ENCODE data around the gene SLC66A2.

The SLC66A2 gene

GRCh38 chr18:79949697-79950487, 1.6 kb downstream of the SLC66A2 start:
- no peak for DNase-seq

- no peak for DNase-seq
These were observed 2.6 kb downstream of the SLC66A2 start for GRCh38 chr18:79948719-79949411.

DNA sequence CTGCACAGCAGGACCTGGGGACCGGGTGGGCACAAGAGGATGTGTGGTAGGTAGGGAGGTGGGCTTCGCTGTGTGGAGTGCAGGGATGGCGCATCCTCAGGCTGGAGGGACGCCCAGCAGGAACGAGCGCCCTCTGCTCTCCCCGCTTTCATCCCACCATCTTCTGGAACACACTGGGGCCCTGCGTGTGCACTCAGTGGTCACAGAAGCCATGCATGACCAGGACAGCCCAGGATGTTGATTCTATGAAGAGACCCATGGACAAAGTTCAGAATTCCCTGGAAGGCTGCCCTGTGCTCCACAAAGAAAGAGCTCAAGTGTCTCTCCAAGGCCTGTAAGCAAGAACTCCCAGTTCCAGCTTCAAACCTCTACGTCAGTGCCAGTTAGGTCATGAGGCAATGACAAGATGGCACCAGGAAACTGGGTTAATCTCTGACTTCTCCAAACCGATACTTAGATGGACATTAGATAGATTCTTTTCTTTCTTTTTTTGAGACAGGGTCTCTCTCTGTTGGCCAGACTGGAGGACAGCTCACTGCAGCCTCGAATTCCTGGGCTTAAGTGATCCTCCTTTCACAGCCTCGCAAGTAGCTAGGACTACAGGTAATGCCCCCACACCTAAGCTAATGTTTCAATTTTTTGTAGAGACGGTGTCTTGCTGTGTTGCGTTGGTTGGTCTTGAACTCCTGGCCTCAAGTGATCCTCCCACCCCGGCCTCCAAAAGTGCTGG, 3.4 kb downstream of the SLC66A2 start:
- DNase-seq = no peak

DNA sequence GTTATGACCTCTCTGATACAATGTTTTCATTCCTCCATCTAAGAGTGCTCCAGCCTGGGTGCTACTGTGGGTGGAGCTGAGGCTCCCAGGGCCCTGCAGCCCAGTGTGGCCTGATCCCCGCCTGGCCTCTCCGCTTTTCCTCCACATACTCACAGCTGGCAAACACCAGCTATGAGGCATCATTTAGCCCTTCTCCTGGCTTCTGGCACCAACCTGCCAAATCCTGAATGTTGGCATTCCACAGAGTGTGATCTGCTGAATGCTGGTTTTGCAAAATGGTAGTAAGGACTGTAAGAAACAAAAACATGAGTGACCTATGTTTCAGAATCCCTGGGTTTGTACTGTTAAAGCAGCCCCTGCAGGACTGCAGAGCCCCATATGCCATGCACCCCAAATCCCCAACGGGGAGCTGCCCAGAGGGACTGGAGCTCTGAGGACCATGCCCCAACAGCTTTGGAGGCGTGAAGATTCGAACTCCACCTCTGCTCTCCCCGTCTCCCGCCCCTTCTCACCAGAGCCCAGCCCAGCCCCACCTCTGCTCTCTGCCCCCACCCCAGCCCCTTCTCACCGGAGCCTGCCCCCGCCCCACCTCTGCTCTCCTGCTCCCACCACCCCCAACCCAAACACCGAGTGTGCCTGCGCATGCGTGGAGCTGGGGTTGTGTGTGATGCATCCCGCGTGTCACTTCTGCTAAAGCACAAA, 4.2 kb downstream of the SLC66A2 start:
- DNase-seq = no peak

GRCh38 chr18:79945118-79946042, 6.1 kb downstream of the SLC66A2 start:
- DNase-seq = no peak

DNA sequence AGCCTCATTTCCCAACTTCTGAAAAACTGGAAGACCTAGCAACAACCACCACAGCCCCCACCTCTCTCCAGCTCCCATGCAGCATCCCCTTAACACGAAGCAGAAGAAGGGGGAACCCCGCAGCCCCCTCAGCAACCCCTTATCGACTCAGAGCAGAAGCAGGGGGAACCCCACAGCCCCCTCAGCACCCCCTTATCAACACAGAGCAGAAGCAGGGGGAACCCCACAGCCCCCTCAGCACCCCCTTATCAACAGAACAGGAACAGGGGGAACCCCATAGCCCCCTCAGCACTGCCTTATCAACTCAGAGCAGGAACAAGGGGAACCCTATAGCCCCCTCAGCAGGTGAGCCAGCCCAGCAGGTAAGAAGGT, 6.7 kb downstream of the SLC66A2 start:
- no peak for DNase-seq

DNA sequence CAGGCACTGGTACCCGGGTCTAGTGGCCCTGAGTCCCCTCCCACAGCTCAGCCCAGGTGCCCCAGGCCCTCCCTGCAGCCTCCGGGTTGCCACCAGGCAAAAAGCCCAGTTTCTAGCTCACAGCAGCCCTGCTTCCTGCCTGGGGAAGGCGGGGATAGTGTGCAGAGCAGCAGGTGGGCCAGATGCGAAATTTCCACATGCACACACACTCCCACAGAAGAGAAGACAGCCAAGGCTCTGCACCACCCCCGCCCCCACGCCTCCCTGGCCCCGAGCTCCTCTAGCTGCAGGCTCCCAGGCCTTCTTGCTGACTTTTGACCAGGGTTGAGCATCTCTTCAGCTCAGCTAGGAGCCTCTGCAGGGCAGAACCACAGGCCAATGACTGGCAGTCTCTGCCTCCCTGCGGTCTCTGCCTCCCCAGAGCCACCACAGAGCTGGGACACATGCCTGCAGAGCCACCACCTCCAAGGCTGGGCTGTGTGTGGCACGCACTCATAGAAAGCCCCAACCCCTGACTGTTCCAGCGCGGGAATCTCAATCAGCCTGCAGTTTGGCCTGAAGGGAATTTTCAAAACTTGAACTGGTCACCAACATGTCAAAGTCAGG, 7.2 kb downstream of the SLC66A2 start:
- no peak for DNase-seq

DNA sequence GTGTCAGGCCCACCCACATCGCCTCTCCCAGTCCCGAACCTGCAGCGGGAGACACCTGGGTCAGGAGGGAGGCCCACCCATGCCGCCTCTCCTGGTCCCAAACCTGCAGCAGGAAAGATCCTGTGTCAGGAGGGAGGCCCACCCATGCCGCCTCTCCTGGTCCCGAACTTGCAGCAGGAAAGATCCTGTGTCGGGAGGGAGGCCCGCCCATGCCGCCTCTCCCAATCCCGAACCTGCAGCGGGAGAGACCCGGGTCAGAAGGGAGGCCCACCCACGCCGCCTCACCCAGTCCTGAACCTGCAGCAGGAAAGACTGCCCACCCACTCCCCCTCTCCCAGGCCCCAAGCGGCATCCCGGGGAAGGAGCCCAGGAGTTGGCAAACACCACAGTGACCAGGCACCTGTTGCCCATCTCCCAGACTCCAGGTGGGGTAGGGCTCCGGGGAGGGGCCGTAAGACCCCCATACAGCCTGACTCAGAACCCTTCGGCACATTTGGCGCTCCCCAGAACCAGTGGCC, 7.8 kb downstream of the SLC66A2 start:
- DNase-seq = no peak

DNA sequence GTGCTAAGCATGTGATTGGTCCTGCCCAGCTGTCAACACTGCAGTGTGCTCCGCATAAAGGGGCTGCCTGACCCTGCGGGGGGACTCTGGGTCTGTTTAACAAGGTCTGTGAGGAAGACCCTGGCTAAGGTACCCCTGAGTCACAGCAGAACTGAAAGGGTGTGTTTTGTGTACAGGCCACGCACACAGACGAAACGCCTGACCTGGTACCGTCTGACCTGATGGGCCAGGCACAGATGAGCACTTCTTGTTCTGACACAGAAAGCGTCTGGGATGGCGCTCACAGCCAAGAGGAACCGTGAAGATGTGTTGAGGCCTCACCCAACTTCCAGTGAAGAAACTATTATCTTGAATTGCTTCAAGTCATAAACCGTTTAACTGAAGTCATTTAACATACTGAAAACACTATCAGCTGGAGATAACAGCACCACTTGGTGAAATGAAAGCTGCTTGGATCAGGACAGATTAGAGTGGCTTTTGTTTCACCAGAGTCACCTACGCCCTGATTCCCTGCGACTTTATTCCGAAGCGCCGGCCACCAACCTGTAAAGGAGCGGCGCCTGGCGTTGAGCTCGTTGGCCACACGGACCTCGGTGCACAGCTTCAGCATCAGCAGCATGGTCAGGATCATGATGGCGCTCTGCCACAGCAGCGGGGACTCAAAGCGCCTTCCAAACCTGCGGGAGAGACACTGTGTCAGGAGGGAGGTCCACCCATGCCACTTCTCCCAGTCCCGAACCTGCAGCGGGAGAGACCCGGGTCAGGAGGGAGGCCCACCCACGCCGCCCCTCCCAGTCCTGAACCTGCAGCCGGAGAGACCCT, 8.5 kb downstream of the SLC66A2 start:
- DNase-seq = no peak

GRCh38 chr18:79942211-79942610, 9.2 kb downstream of the SLC66A2 start:
- DNase-seq = no peak

- no peak for DNase-seq
These were observed 9.9 kb downstream of the SLC66A2 start for GRCh38 chr18:79941473-79942119.

DNA sequence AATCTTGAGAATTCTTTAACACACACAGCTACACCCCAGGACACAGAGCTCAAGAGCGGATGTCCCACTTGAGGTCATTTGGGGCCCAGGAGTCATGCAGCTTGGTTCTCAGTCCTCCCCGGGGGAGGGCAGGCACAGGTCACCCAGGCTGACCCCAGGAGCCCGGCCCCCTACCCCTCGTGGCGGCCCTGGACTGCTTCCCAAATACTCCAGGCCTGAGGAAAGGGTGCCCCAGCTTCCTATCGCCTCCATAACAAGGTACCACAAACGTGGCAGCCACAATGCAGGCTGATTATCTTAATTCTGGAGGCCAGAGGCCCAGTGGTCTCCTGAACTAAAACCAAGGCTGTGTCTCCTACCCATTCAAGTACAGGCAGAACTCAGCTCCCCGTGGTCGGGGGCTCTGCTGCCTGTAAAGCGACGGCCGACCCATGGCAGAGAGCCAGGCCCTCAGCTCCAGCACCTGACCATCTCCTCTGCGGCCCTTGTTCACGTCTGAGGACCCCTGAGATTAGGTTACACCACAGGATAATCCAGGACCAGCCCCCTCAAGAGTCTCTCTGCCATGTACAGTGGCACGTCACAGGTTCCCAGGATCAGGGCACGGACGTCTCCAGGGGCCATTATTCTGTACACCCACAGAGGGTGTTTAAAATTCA, 10.5 kb downstream of the SLC66A2 start:
- no peak for DNase-seq

GRCh38 chr18:79940126-79940813, 11.2 kb downstream of the SLC66A2 start:
- DNase-seq = no peak

GRCh38 chr18:79939096-79939495, 12.4 kb downstream of the SLC66A2 start:
- no peak for DNase-seq

DNA sequence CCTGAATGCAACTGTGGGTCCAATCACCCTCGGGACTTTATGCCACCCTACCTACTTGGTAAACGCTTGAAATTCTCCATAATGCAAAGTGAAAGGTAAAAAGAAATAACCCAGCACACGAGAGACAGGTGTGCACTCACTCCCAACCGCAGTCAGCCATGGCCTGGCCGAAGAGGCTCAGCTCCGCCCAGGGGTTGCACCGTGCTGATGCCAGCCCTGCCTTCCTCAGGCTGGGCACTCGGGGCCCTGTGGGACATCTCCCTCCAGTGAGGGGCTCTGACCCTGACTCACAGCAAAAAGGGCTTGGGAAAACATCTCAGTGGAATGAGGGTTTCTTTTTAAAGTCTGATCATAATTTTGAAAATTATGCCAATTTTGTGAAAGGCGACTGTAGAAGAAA, 13.3 kb downstream of the SLC66A2 start:
- DNase-seq = no peak

- no peak for DNase-seq
These were observed 14.2 kb downstream of the SLC66A2 start for GRCh38 chr18:79937103-79937860.

DNA sequence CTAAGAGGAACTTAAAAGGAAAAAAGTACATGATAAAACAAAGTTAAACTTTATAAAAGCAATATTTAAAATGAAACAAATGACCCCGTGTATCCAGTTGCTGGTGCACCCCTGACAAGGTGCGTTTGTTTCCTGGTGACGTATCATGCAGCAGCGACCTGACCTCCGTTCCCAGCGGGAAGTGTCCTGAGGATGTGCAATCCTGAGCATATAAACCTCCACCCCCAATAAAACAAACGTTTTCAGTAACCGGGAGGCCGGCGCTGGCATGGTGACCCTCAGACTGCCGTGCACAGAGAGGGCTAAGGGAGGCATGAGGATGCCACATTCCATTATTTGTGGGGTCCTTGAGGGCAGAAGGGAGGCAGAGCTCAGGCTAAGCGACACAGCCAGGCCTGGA, 14.8 kb downstream of the SLC66A2 start:
- DNase-seq = no peak

DNA sequence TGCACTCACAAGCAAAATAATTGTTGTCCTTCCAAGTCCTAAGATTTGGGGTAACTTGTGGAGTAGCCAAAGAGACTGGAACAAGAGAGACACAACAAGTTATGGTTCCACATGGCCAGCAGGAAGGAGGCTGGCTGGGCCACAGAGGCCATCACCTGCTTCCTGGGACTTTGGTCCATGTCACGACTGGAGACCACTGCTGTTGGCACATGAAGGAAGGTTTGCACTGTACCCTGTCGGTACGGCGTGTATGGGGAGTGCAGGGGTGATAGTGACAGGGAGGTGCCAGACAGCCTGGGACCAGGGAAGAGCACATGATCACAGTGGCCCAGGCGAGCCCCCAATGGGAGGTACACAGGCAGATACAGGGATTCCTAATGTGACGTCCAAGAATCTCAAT, 15.5 kb downstream of the SLC66A2 start:
- no peak for DNase-seq
